GM23338 (cell line): Measurements from ENCODE around the gene DHX30. TPM values are rescaled to one million over a fixed set of nuclear protein-coding genes. Genes with fewer than 3 reads are reported as not detected.

Experiments used
- ATAC-seq: fragments of 200-7000 bp; cut with Tn5 transposase; 3 replicates; pipeline ENCODE4 v1.9.1; 2020
- DNase-seq: peaks from one replicate; pipeline ENCODE4 v3.0.0-alpha.2; 2015; ENCODE audit warnings: low spot score
- H2AFZ ChIP-seq: fragments of 200-600 bp; sonication (generic); 2 replicates; pipeline ENCODE4 v1.8.0; 2016; ENCODE audit warnings: antibody characterized with exemption, mild to moderate bottlenecking, moderate library complexity
- H3F3A ChIP-seq: fragments of 200-600 bp; sonication (generic); replicated peaks from 2 replicates; pipeline ENCODE4 v1.8.0; 2017; ENCODE audit warnings: antibody characterized with exemption, mixed run types, low read depth
- H3K27ac ChIP-seq: fragments of 200-600 bp; sonication (generic); 2 replicates; pipeline ENCODE4 v1.6.1; 2016; ENCODE audit warnings: low read depth
- H3K27me3 ChIP-seq: fragments of 200-600 bp; sonication (generic); 2 replicates; pipeline ENCODE4 v1.8.0; 2016; ENCODE audit warnings: mild to moderate bottlenecking, mixed run types, moderate library complexity; ENCODE audit not compliant: insufficient read depth
- H3K36me3 ChIP-seq: fragments of 200-600 bp; sonication (generic); 2 replicates; pipeline ENCODE4 v1.8.0; 2016; ENCODE audit warnings: mild to moderate bottlenecking; ENCODE audit not compliant: insufficient read depth
- H3K4me1 ChIP-seq: fragments of 200-600 bp; sonication (generic); 2 replicates; pipeline ENCODE4 v1.8.0; 2016; ENCODE audit warnings: mild to moderate bottlenecking, moderate library complexity; ENCODE audit not compliant: insufficient read depth
- H3K4me2 ChIP-seq: fragments of 200-600 bp; sonication (generic); 2 replicates; pipeline ENCODE4 v1.7.1; 2017; ENCODE audit warnings: mixed run types
- H3K4me3 ChIP-seq: fragments of 200-600 bp; sonication (generic); 2 replicates; pipeline ENCODE4 v1.6.1; 2016; ENCODE audit warnings: mixed run types
- H3K79me2 ChIP-seq: fragments of 200-600 bp; sonication (generic); replicated peaks from 2 replicates; pipeline ENCODE4 v1.8.0; 2017; ENCODE audit warnings: mild to moderate bottlenecking; ENCODE audit not compliant: insufficient read depth
- H3K9me2 ChIP-seq: fragments of 200-600 bp; sonication (generic); 2 replicates; pipeline ENCODE4 v1.8.0; 2017; ENCODE audit not compliant: insufficient read depth
- H4K20me1 ChIP-seq: fragments of 200-600 bp; sonication (generic); replicated peaks from 2 replicates; pipeline ENCODE4 v1.8.0; 2017; ENCODE audit warnings: mild to moderate bottlenecking; ENCODE audit not compliant: insufficient read depth
- H3K27ac Mint-ChIP-seq: 2 replicates; pipeline ENCODE4 v1.8.0; 2020; ENCODE audit warnings: inconsistent platforms, mild to moderate bottlenecking, moderate library complexity, mixed read lengths
- H3K27me3 Mint-ChIP-seq: 3 replicates; pipeline ENCODE4 v1.8.0; 2022; ENCODE audit warnings: low read depth, mild to moderate bottlenecking, moderate library complexity, mixed read lengths, inconsistent platforms; ENCODE audit not compliant: insufficient read depth, poor library complexity
- H3K36me3 Mint-ChIP-seq: 3 replicates; pipeline ENCODE4 v1.8.0; 2021; ENCODE audit warnings: low read depth, mild to moderate bottlenecking, inconsistent platforms, moderate library complexity, mixed read lengths
- H3K4me1 Mint-ChIP-seq: 3 replicates; pipeline ENCODE4 v1.8.0; 2020; ENCODE audit warnings: mild to moderate bottlenecking, inconsistent platforms, mixed read lengths
- H3K4me3 Mint-ChIP-seq: 3 replicates; pipeline ENCODE4 v1.8.0; 2021; ENCODE audit warnings: moderate library complexity, mild to moderate bottlenecking, inconsistent platforms, mixed read lengths
- H3K9me3 Mint-ChIP-seq: 3 replicates; pipeline ENCODE4 v1.8.0; 2020; ENCODE audit warnings: moderate library complexity, mild to moderate bottlenecking, inconsistent platforms, mixed read lengths
- CREB1 ChIP-seq: fragments of 250-450 bp; sonication (Bioruptor Pico); IDR thresholded peaks from 2 replicates; pipeline ENCODE4 v1.5.0; 2020; ENCODE audit warnings: low read depth, mild to moderate bottlenecking, moderate library complexity
- CTCF ChIP-seq, 2 experiments: fragments of 200-600 bp in 1 of 2; sonication (generic) in 1 of 2; conservative IDR thresholded peaks; 2 replicates each; pipeline versions ENCODE4 v1.5.1 to v1.6.1; 2016 to 2017; ENCODE audit warnings: antibody characterized with exemption in 2 of 2, low read depth in 2 of 2, mild to moderate bottlenecking in 2 of 2, moderate library complexity in 1 of 2
- EZH2 ChIP-seq: fragments of 200-600 bp; sonication (generic); IDR thresholded peaks from one replicate; pipeline ENCODE4 v1.8.0; 2017; ENCODE audit warnings: antibody characterized with exemption, mild to moderate bottlenecking, low read depth; ENCODE audit not compliant: unreplicated experiment
- EZH2phosphoT487 ChIP-seq: fragments of 200-600 bp; sonication (generic); IDR thresholded peaks from one replicate; pipeline ENCODE4 v1.8.1; 2018; ENCODE audit warnings: antibody characterized with exemption; ENCODE audit not compliant: unreplicated experiment
- JUNB ChIP-seq: IDR thresholded peaks from one replicate; pipeline ENCODE4 v1.6.1; 2016; ENCODE audit warnings: antibody characterized with exemption; ENCODE audit not compliant: unreplicated experiment
- NANOG ChIP-seq: IDR thresholded peaks from 2 replicates; pipeline ENCODE4 v1.6.1; 2016; ENCODE audit warnings: antibody characterized with exemption, borderline replicate concordance
- POLR2AphosphoS5 ChIP-seq: IDR thresholded peaks from 2 replicates; pipeline ENCODE4 v1.6.1; 2016; ENCODE audit warnings: antibody characterized with exemption, low read depth
- STAT1 ChIP-seq: IDR thresholded peaks from one replicate; pipeline ENCODE4 v1.6.1; 2016; ENCODE audit warnings: antibody characterized with exemption; ENCODE audit not compliant: unreplicated experiment
- ZNF114 ChIP-seq: fragments of 250-450 bp; sonication (Bioruptor Pico); IDR thresholded peaks from 2 replicates; pipeline ENCODE4 v1.5.0; 2020; ENCODE audit warnings: mild to moderate bottlenecking, moderate library complexity
- ZNF331 ChIP-seq: fragments of 250-450 bp; sonication (Bioruptor Pico); IDR thresholded peaks from 2 replicates; pipeline ENCODE4 v1.5.0; 2020; ENCODE audit warnings: low read depth, mild to moderate bottlenecking, moderate library complexity
- polyA plus RNA-seq: library from polyadenylated mRNA; unstranded; fragments of >200 nt; fragmentation: Nextera tagmentation; extraction: Ambion mirVana; gene quantifications from 2 replicates; pipeline ENCODE4 v1.2.1, GENCODE V29; 2016
- total RNA-seq: library from RNA; depleted of rRNA; stranded (reverse); fragments of >200 nt; shearing (Covaris generic); gene quantifications from 2 replicates; pipeline ENCODE4 v1.2.3, GENCODE V29; 2014
- TF ChIP-seq, protein P1 (sequence below): IDR thresholded peaks from one replicate; pipeline ENCODE4 v1.6.1; 2018; ENCODE audit warnings: antibody characterized with exemption; ENCODE audit not compliant: unreplicated experiment
- TF ChIP-seq, protein P2 (sequence below): fragments of 250-450 bp; sonication (Bioruptor Pico); IDR thresholded peaks from 2 replicates; pipeline ENCODE4 v1.5.0; 2020; ENCODE audit warnings: mild to moderate bottlenecking, moderate library complexity
- TF ChIP-seq, protein P3 (sequence below): IDR thresholded peaks from 2 replicates; pipeline ENCODE4 v1.6.1; 2016; ENCODE audit warnings: antibody characterized with exemption

Gene DHX30
- total and polyA plus RNA-seq, 2 experiments from 2014 or later = 47.5 to 125 TPM

- no peaks in the 10 kb centered on the region for H3K27me3 ChIP-seq
- ATAC-seq = no peak
- no peaks in the 10 kb centered on the region for H3K9me2 ChIP-seq
- H4K20me1 ChIP-seq = peaks cover 6% of the 10 kb centered on the region
- no peak overlapping the region for H3K27ac ChIP-seq
- H3K79me2 ChIP-seq = no peaks in the 10 kb centered on the region
- peaks cover 34% of the 10 kb centered on the region for H3K27me3 Mint-ChIP-seq
- no peak overlapping the region for H3K4me3 ChIP-seq
- DNase-seq = no peak
- H3K4me3 Mint-ChIP-seq = no peak overlapping the region
- no peak overlapping the region for H3K4me2 ChIP-seq
- no peaks in the 10 kb centered on the region for H3K9me3 Mint-ChIP-seq
- H3K4me1 Mint-ChIP-seq = peaks cover 2% of the 10 kb centered on the region; the same call in 2 of the 3 replicates
- peaks cover 57% of the 10 kb centered on the region for H3K36me3 Mint-ChIP-seq
- H3K27ac Mint-ChIP-seq = no peak overlapping the region; the same call in 1 of the 2 replicates
- no peaks in the 10 kb centered on the region for H3K4me1 ChIP-seq
- no peak overlapping the region for H2AFZ ChIP-seq
- H3K36me3 ChIP-seq = no peaks in the 10 kb centered on the region; the same call in 1 of the 2 replicates
- TF ChIP-seq POLR2AphosphoS5 = no peak
- TF ChIP-seq, protein P1, sequence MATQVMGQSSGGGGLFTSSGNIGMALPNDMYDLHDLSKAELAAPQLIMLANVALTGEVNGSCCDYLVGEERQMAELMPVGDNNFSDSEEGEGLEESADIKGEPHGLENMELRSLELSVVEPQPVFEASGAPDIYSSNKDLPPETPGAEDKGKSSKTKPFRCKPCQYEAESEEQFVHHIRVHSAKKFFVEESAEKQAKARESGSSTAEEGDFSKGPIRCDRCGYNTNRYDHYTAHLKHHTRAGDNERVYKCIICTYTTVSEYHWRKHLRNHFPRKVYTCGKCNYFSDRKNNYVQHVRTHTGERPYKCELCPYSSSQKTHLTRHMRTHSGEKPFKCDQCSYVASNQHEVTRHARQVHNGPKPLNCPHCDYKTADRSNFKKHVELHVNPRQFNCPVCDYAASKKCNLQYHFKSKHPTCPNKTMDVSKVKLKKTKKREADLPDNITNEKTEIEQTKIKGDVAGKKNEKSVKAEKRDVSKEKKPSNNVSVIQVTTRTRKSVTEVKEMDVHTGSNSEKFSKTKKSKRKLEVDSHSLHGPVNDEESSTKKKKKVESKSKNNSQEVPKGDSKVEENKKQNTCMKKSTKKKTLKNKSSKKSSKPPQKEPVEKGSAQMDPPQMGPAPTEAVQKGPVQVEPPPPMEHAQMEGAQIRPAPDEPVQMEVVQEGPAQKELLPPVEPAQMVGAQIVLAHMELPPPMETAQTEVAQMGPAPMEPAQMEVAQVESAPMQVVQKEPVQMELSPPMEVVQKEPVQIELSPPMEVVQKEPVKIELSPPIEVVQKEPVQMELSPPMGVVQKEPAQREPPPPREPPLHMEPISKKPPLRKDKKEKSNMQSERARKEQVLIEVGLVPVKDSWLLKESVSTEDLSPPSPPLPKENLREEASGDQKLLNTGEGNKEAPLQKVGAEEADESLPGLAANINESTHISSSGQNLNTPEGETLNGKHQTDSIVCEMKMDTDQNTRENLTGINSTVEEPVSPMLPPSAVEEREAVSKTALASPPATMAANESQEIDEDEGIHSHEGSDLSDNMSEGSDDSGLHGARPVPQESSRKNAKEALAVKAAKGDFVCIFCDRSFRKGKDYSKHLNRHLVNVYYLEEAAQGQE = no peak
- TF ChIP-seq, protein P2, sequence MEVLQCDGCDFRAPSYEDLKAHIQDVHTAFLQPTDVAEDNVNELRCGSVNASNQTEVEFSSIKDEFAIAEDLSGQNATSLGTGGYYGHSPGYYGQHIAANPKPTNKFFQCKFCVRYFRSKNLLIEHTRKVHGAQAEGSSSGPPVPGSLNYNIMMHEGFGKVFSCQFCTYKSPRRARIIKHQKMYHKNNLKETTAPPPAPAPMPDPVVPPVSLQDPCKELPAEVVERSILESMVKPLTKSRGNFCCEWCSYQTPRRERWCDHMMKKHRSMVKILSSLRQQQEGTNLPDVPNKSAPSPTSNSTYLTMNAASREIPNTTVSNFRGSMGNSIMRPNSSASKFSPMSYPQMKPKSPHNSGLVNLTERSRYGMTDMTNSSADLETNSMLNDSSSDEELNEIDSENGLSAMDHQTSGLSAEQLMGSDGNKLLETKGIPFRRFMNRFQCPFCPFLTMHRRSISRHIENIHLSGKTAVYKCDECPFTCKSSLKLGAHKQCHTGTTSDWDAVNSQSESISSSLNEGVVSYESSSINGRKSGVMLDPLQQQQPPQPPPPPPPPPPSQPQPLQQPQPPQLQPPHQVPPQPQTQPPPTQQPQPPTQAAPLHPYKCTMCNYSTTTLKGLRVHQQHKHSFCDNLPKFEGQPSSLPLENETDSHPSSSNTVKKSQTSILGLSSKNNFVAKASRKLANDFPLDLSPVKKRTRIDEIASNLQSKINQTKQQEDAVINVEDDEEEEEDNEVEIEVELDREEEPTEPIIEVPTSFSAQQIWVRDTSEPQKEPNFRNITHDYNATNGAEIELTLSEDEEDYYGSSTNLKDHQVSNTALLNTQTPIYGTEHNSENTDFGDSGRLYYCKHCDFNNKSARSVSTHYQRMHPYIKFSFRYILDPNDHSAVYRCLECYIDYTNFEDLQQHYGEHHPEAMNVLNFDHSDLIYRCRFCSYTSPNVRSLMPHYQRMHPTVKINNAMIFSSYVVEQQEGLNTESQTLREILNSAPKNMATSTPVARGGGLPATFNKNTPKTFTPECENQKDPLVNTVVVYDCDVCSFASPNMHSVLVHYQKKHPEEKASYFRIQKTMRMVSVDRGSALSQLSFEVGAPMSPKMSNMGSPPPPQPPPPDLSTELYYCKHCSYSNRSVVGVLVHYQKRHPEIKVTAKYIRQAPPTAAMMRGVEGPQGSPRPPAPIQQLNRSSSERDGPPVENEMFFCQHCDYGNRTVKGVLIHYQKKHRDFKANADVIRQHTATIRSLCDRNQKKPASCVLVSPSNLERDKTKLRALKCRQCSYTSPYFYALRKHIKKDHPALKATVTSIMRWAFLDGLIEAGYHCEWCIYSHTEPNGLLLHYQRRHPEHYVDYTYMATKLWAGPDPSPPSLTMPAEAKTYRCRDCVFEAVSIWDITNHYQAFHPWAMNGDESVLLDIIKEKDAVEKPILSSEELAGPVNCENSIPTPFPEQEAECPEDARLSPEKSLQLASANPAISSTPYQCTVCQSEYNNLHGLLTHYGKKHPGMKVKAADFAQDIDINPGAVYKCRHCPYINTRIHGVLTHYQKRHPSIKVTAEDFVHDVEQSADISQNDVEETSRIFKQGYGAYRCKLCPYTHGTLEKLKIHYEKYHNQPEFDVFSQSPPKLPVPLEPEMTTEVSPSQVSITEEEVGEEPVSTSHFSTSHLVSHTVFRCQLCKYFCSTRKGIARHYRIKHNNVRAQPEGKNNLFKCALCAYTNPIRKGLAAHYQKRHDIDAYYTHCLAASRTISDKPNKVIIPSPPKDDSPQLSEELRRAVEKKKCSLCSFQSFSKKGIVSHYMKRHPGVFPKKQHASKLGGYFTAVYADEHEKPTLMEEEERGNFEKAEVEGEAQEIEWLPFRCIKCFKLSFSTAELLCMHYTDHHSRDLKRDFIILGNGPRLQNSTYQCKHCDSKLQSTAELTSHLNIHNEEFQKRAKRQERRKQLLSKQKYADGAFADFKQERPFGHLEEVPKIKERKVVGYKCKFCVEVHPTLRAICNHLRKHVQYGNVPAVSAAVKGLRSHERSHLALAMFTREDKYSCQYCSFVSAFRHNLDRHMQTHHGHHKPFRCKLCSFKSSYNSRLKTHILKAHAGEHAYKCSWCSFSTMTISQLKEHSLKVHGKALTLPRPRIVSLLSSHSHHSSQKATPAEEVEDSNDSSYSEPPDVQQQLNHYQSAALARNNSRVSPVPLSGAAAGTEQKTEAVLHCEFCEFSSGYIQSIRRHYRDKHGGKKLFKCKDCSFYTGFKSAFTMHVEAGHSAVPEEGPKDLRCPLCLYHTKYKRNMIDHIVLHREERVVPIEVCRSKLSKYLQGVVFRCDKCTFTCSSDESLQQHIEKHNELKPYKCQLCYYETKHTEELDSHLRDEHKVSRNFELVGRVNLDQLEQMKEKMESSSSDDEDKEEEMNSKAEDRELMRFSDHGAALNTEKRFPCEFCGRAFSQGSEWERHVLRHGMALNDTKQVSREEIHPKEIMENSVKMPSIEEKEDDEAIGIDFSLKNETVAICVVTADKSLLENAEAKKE = no peak
- TF ChIP-seq CTCF (conservative IDR thresholded peaks at IDR 0.05; ENCODE audit: low read depth in 2 of 2) = no peak
- TF ChIP-seq EZH2phosphoT487 = no peak
- no peak for TF ChIP-seq JUNB
- TF ChIP-seq, protein P3, sequence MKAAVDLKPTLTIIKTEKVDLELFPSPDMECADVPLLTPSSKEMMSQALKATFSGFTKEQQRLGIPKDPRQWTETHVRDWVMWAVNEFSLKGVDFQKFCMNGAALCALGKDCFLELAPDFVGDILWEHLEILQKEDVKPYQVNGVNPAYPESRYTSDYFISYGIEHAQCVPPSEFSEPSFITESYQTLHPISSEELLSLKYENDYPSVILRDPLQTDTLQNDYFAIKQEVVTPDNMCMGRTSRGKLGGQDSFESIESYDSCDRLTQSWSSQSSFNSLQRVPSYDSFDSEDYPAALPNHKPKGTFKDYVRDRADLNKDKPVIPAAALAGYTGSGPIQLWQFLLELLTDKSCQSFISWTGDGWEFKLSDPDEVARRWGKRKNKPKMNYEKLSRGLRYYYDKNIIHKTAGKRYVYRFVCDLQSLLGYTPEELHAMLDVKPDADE = no peak
- TF ChIP-seq EZH2 = no peak
- no peak for TF ChIP-seq ZNF114 (CRISPR knock-in tag)
- no peak for TF ChIP-seq STAT1
- no peak for TF ChIP-seq CREB1
- no peak for TF ChIP-seq ZNF331 (CRISPR knock-in tag)
- no peak for TF ChIP-seq NANOG
- H3F3A ChIP-seq = peaks cover 12% of the 10 kb centered on the region
Measured at GRCh38 chr3:47855461-47856383, 52.8 kb downstream of the DHX30 start.
